ENCODE data around the gene CLPSL1. TPM values are rescaled to one million over a fixed set of nuclear protein-coding genes. Genes with fewer than 3 reads are reported as not detected.

The CLPSL1 gene
- total and polyA plus RNA-seq, 2 of the 13 experiments (the other 11 are each of a cell fraction or from before 2014, with no cell fraction given) = not detected

DNA sequence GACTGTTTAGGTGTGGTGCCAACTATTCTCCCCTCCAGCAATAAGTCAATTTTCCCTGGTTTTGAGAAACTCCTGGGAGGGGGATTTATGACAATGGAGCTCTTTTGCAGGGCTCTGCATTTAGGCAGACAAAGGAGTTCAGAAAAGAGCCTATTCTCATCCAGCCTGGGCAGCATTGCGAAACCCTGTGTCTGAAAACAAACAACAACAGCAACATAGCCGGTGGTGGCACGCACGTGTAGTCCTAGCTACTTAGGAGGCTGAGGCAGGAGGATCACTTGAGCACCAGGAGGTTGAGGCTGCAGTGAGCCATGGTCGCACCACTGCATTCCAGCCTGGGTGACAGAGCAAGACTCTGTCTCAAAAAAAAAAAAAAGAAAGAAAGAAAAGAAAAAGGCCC lies 9.9 kb downstream of the CLPSL1 start (continued):
- TF ChIP-seq ZNF703 (CRISPR knock-in tag; IDR thresholded peaks at IDR 0.05; ENCODE audit: borderline replicate concordance) (no peak), ZNF383 (CRISPR knock-in tag; IDR thresholded peaks at IDR 0.05; ENCODE audit: borderline replicate concordance) (no peak), ZNF180 (CRISPR knock-in tag; IDR thresholded peaks at IDR 0.05; ENCODE audit: borderline replicate concordance, low read depth) (no peak), CEBPB (IDR thresholded peaks at IDR 0.05; ENCODE audit: borderline replicate concordance, low read depth, low read length) (peak; percentile 82), PTBP1 (IDR thresholded peaks at IDR 0.05; ENCODE audit: low read depth, low read length, poor library complexity, severe bottlenecking) (no peak)

DNA sequence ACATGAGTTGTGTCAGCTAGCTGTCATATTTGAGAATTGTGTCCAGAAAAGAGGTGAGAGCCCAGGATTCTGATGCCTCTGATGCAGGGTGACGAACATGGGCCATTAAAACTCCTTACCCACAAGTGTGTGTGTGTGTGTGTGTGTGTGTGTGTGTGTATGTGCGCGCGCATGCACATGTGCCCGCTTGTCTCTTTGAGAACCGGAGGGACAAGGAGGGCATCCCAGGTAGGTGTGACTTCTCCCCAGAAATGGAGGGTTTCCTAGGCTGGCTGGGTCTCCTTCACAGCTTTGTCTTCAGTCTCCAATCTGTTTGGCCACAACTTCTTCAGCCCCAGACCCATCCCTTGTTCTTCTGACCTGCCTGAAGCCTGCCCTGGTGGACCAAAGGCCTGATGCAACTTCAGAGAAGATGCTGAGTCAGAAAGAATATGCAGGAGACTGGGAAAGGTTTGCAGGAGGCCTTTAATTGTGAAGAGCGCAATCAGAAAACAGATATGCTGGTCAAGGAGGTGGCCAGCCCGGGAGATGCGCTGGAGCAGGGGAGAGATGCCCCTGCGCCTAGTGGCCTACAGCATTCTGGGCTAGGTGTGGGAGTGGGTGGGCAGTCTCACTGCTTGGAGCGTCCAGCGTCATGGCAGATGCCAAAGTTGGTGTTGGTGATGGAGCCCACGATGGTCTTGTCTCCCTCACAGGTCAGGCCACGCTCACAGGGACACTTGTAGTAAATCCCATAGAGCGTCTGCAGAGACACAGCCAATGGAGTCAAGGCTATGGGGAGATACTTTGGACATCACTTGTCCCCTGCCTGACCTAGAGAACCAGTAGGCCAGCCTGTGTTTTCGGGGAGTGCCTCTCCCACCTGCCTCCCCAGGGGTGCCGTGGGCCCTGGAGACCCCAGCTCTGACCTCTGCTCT lies 14.0 kb downstream of the CLPSL1 start:
- ChIA-PET POLR2A (no interaction called here), CTCF (ENCODE audit: low intra/inter-chr PET ratio, low total read pairs) (no interaction called here)
- H2AFZ ChIP-seq (ENCODE audit: low read length) = no peak overlapping the region
- in situ Hi-C loops (cut with HindIII; ENCODE audit: extremely low pct_ligation_motif_present, low pct_unique_long_range_greater_than_20kb) = no loop called here
- no peak for ATAC-seq
- H3K4me1 ChIP-seq (ENCODE audit: insufficient read depth, low read length) = no peaks in the 10 kb centered on the region
- no peak overlapping the region for H3K9ac ChIP-seq (ENCODE audit: insufficient read depth, low read depth, low read length)
- FAIRE-seq = no peak
- 63% methylated on average over 12 of the region's 17 CpGs for WGBS (ENCODE audit: low lambda C conversion rate)
- no peaks in the 10 kb centered on the region for H4K20me1 ChIP-seq (ENCODE audit: insufficient read depth, low read length)
- H3K4me2 ChIP-seq (ENCODE audit: low read depth, low read length) = no peak overlapping the region
- intact Hi-C loops (cut with micrococcal nuclease; ENCODE audit: unreplicated experiment) = no loop called here
- peaks cover 1 to 22% of the 10 kb centered on the region in 2 experiments; a peak in 3 of 5 replicates for H3K27me3 ChIP-seq (ENCODE audit: control insufficient read depth in 1 of 2, insufficient read depth in 2 of 2, low read length in 2 of 2)
- no peaks in the 10 kb centered on the region for H3K9me3 ChIP-seq (ENCODE audit: low read length)
- no TSS peak for BruUV-seq (replicated peaks)
- no peak overlapping the region for H3K27ac ChIP-seq (ENCODE audit: extremely low read length, insufficient read depth, low read length)
- no peak for DNase-seq (ENCODE audit: low spot score)
- no peaks in the 10 kb centered on the region for H3K36me3 ChIP-seq (replicated peaks in 1 of 2; ENCODE audit: control insufficient read depth in 1 of 2, insufficient read depth in 2 of 2, low read length in 2 of 2)
- no peaks in the 10 kb centered on the region for H3K79me2 ChIP-seq (ENCODE audit: insufficient read depth, low read length)
- TF ChIP-seq MAFF (IDR thresholded peaks at IDR 0.05; ENCODE audit: low read depth, low read length) (0 out of 2 replicates have a peak, but pooled peaks have one; percentile 9), CREB1 (IDR thresholded peaks at IDR 0.05) (no peak), CREB1 (CRISPR knock-in tag; IDR thresholded peaks at IDR 0.05) (no peak), GPN1 (CRISPR knock-in tag; IDR thresholded peaks at IDR 0.05; ENCODE audit: borderline replicate concordance) (no peak), MAFK (conservative IDR thresholded peaks at IDR 0.05 in 1 of 2, IDR thresholded peaks at IDR 0.05 in 1 of 2; ENCODE audit: low read length in 2 of 2) (peak; percentile 45 to 48)
- no peak overlapping the region for H3K4me3 ChIP-seq (replicated peaks in 1 of 3; ENCODE audit: insufficient read depth in 1 of 3, low read depth in 2 of 3, low read length in 3 of 3)
